Suprapubic skin (tissue), 4 donors: ENCODE data around the gene SETD9. TPM values are rescaled to one million over a fixed set of nuclear protein-coding genes. Genes with fewer than 3 reads are reported as not detected.

ENCODE experiments used
- DNase-seq, 2 donors: peaks; one replicate each; pipeline ENCODE4 v3.0.0-alpha.2; 2019; ENCODE audit warnings: low spot score in 2 of 2
- H3K27ac ChIP-seq: fragments of 200-600 bp; sonication (generic); one replicate; pipeline ENCODE4 v1.5.1; 2019
- H3K27me3 ChIP-seq: fragments of 200-600 bp; sonication (generic); one replicate; pipeline ENCODE4 v1.5.1; 2019
- H3K36me3 ChIP-seq: fragments of 200-600 bp; sonication (generic); one replicate; pipeline ENCODE4 v1.5.1; 2019
- H3K4me1 ChIP-seq: fragments of 200-600 bp; sonication (generic); one replicate; pipeline ENCODE4 v1.5.1; 2019
- H3K4me3 ChIP-seq: fragments of 200-600 bp; sonication (generic); one replicate; pipeline ENCODE4 v1.5.1; 2019; ENCODE audit warnings: mild to moderate bottlenecking
- H3K9me3 ChIP-seq: fragments of 200-600 bp; sonication (generic); one replicate; pipeline ENCODE4 v1.5.1; 2019
- EP300 ChIP-seq: sonication (generic); formaldehyde crosslinking; IDR thresholded peaks from one replicate; pipeline ENCODE4 v1.6.1; 2017; ENCODE audit warnings: antibody characterized with exemption
- POLR2A ChIP-seq, 2 donors: fragments of 450-650 bp; IDR thresholded peaks; one replicate each; pipeline ENCODE4 v1.6.1; 2017; ENCODE audit warnings: antibody characterized with exemption in 2 of 2, mild to moderate bottlenecking in 2 of 2, moderate library complexity in 2 of 2
- POLR2AphosphoS5 ChIP-seq, 3 donors: sonication (generic); formaldehyde crosslinking; IDR thresholded peaks; one replicate each; pipeline ENCODE4 v1.6.1; 2017; ENCODE audit warnings: antibody characterized with exemption in 3 of 3
- WGBS: methylation state at CpG from one replicate; pipeline ENCODE4 v1.1.5; 2018; 5-methylcytosine and 5-hydroxymethylcytosine counted together
- total RNA-seq, 4 donors: library from RNA; depleted of rRNA; stranded (reverse); fragments of >200 nt; gene quantifications; one replicate each; pipeline ENCODE4 v1.1.0, GENCODE V29; 2016
- TF ChIP-seq, protein P1 (sequence below), 2 donors: fragments of 200-600 bp in 1 of 2; fragments of 450-650 bp in 1 of 2; sonication (generic) in 1 of 2; IDR thresholded peaks; one replicate each; pipeline ENCODE4 v1.5.1; 2016 to 2019; ENCODE audit warnings: antibody characterized with exemption in 2 of 2, mild to moderate bottlenecking in 1 of 2, moderate library complexity in 1 of 2

Gene SETD9
- total RNA-seq, 4 donors from 2014 or later = 6.3 to 14.4 (median 8.7) TPM

- Histone ChIP-seq H3K4me3 (no peak overlapping the region), H3K4me1 (no peaks in the 10 kb centered on the region), H3K36me3 (peaks cover 84% of the 10 kb centered on the region), H3K9me3 (no peaks in the 10 kb centered on the region), H3K27ac (no peak overlapping the region), H3K27me3 (no peaks in the 10 kb centered on the region)
- DNase-seq = no peak
- 68% methylated on average over 3 of the region's 3 CpGs for WGBS
- no peak for TF ChIP-seq POLR2AphosphoS5 (IDR thresholded peaks at IDR 0.05)
- no peak for TF ChIP-seq POLR2A (IDR thresholded peaks at IDR 0.05)
- TF ChIP-seq EP300 = no peak
- TF ChIP-seq, protein P1, sequence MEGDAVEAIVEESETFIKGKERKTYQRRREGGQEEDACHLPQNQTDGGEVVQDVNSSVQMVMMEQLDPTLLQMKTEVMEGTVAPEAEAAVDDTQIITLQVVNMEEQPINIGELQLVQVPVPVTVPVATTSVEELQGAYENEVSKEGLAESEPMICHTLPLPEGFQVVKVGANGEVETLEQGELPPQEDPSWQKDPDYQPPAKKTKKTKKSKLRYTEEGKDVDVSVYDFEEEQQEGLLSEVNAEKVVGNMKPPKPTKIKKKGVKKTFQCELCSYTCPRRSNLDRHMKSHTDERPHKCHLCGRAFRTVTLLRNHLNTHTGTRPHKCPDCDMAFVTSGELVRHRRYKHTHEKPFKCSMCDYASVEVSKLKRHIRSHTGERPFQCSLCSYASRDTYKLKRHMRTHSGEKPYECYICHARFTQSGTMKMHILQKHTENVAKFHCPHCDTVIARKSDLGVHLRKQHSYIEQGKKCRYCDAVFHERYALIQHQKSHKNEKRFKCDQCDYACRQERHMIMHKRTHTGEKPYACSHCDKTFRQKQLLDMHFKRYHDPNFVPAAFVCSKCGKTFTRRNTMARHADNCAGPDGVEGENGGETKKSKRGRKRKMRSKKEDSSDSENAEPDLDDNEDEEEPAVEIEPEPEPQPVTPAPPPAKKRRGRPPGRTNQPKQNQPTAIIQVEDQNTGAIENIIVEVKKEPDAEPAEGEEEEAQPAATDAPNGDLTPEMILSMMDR (IDR thresholded peaks at IDR 0.05) = no peak
Measured at GRCh38 chr5:56876327-56876726, 33.1 kb upstream of the SETD9 start.

DNA sequence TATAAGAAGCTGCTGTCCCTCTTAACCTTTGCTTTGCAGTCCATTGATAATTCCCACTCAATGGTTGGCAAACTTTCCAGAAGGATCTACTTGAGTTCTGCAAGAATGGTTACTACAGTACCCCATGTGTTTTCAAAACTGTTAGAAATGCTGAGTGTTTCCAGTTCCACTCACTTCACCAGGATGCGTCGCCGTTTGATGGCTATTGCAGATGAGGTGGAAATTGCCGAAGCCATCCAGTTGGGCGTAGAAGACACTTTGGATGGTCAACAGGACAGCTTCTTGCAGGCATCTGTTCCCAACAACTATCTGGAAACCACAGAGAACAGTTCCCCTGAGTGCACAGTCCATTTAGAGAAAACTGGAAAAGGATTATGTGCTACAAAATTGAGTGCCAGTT lies 27.8 kb upstream of the SETD9 start:
- peaks cover 88% of the 10 kb centered on the region for H3K36me3 ChIP-seq
- 100% methylated on average over 5 of the region's 5 CpGs for WGBS
- TF ChIP-seq POLR2A (IDR thresholded peaks at IDR 0.05) = no peak
- no peak for TF ChIP-seq POLR2AphosphoS5 (IDR thresholded peaks at IDR 0.05)
- TF ChIP-seq, protein P1 (IDR thresholded peaks at IDR 0.05) = no peak
- no peak for TF ChIP-seq EP300
- no peak for DNase-seq
- no peaks in the 10 kb centered on the region for H3K9me3 ChIP-seq
- H3K4me1 ChIP-seq = no peaks in the 10 kb centered on the region
- no peak overlapping the region for H3K27ac ChIP-seq
- no peak overlapping the region for H3K4me3 ChIP-seq
- no peaks in the 10 kb centered on the region for H3K27me3 ChIP-seq

- no peak overlapping the region for H3K4me3 ChIP-seq
- TF ChIP-seq POLR2AphosphoS5 (IDR thresholded peaks at IDR 0.05) = no peak
- no peak for TF ChIP-seq EP300
- no peak for TF ChIP-seq POLR2A (IDR thresholded peaks at IDR 0.05)
- TF ChIP-seq, protein P1 (IDR thresholded peaks at IDR 0.05) = no peak
Measured at GRCh38 chr5:56893251-56893951, 16.0 kb upstream of the SETD9 start.

DNA sequence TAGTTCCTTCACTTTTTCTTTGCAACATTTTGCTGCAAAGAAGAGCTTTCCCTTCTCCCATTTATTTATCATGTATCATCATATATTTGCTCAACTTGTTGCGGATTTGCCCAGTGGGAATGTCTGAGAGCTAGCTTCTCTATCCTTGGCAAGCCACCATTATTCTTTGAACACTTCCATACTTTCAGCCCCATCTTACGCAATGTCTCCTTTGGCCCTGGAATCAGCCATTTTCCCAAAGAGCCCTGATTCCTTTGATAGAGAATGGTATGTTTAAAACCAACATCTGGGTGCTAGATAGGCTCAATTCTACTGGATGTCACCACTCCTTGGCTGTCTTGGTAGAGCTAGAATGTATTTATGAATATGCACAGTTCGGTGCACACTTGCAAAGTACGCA lies 12.6 kb upstream of the SETD9 start:
- Histone ChIP-seq H3K27ac (no peak overlapping the region), H3K4me3 (no peak overlapping the region), H3K27me3 (no peaks in the 10 kb centered on the region), H3K36me3 (peaks cover 23% of the 10 kb centered on the region), H3K9me3 (no peaks in the 10 kb centered on the region), H3K4me1 (no peaks in the 10 kb centered on the region)
- TF ChIP-seq, protein P1 (IDR thresholded peaks at IDR 0.05) = no peak
- no peak for TF ChIP-seq EP300
- TF ChIP-seq POLR2AphosphoS5 (IDR thresholded peaks at IDR 0.05) = no peak
- TF ChIP-seq POLR2A (IDR thresholded peaks at IDR 0.05) = no peak
- 96% methylated on average over 4 of the region's 4 CpGs for WGBS
- DNase-seq = no peak

More at GRCh38 chr5:56893251-56893951, 16.0 kb upstream of the SETD9 start:
- H3K27ac ChIP-seq = no peak overlapping the region
- no peak for DNase-seq
- H3K36me3 ChIP-seq = peaks cover 48% of the 10 kb centered on the region
- no peaks in the 10 kb centered on the region for H3K27me3 ChIP-seq
- no peaks in the 10 kb centered on the region for H3K4me1 ChIP-seq
- 91% methylated on average over 5 of the region's 5 CpGs for WGBS
- H3K9me3 ChIP-seq = no peaks in the 10 kb centered on the region

GRCh38 chr5:56898213-56898612 lies 11.2 kb upstream of the SETD9 start:
- no peak overlapping the region for H3K4me3 ChIP-seq
- H3K9me3 ChIP-seq = no peaks in the 10 kb centered on the region
- no peaks in the 10 kb centered on the region for H3K27me3 ChIP-seq
- TF ChIP-seq, protein P1 (IDR thresholded peaks at IDR 0.05) = no peak
- TF ChIP-seq POLR2A (IDR thresholded peaks at IDR 0.05) = no peak
- TF ChIP-seq POLR2AphosphoS5 (IDR thresholded peaks at IDR 0.05) = no peak
- no peak for TF ChIP-seq EP300
- DNase-seq = no peak
- peaks cover 15% of the 10 kb centered on the region for H3K36me3 ChIP-seq
- WGBS = 90% methylated on average over 4 of the region's 4 CpGs
- no peaks in the 10 kb centered on the region for H3K4me1 ChIP-seq
- H3K27ac ChIP-seq = no peak overlapping the region
